GM21515 (cell line): Measurements from ENCODE around the gene CCDC57.

Source experiments
- ATAC-seq: cut with Tn5 transposase; IDR thresholded peaks from one replicate; pipeline ENCODE4 v1.9.1; 2021; ENCODE audit not compliant: unreplicated experiment

CCDC57 gene

GRCh38 chr17:82129095-82129494 lies 83.5 kb downstream of the CCDC57 start:
- ATAC-seq, result no peak

DNA sequence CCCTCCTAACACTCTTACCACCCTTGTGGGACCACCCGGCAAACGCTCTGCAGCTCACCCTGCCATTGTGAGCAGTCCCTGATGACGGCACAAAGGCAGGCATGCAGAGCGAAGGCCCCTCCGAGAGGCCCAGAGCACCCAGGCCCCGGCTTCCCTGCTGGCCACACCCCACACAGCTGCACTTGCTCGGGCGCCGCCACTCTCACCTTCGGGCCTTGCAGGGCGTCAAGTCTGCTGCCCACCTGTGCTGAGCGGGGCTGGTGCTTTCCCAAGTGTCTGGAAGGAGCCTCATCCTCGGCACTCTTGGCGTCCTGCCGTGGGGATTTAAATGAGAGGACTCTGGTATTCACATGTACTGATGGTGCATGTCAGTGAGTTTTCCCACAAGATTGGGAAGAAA lies 84.4 kb downstream of the CCDC57 start:
- no peak for ATAC-seq

- ATAC-seq, result no peak
Measured at GRCh38 chr17:82127704-82128103, 84.9 kb downstream of the CCDC57 start.

DNA sequence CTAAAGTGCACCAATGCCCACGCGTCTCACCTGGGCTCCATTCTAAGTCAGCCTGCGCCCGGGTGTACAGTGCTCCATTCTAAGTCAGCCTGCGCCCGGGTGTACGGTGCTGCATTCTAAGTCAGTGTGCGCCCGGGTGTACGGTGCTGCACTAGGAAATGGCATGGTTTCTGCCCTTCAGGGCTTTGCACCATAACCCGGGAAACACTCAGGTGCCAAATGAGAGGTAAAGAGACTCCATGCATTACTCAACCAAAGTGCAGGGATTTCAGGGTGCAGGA lies 85.4 kb downstream of the CCDC57 start:
- ATAC-seq, result no peak

GRCh38 chr17:82126556-82127314 lies 85.9 kb downstream of the CCDC57 start:
- ATAC-seq, result no peak

- ATAC-seq, result no peak
Measured at GRCh38 chr17:82124101-82124500, 88.5 kb downstream of the CCDC57 start.

GRCh38 chr17:82121660-82122629 lies 90.7 kb downstream of the CCDC57 start:
- no peak for ATAC-seq

DNA sequence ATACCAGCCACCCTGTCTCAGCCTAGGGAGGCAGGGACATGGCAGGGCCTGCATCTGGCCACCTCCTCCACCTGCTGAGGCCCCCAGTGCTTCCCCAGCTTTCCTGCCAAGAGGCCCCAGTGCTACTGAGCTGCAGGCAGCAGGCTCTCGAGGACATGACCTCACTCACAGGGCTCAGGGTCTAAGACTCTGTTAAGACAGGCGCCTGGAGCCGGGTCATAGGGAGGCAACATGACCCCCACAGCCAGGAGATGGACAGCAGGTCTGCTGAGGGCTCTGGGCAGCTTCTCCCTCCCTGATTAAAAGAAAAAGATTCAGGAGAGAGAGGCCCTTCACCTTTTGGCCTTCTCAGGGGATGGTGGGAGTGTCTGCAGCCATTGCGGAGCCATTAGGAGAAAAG lies 91.4 kb downstream of the CCDC57 start:
- ATAC-seq, result no peak

DNA sequence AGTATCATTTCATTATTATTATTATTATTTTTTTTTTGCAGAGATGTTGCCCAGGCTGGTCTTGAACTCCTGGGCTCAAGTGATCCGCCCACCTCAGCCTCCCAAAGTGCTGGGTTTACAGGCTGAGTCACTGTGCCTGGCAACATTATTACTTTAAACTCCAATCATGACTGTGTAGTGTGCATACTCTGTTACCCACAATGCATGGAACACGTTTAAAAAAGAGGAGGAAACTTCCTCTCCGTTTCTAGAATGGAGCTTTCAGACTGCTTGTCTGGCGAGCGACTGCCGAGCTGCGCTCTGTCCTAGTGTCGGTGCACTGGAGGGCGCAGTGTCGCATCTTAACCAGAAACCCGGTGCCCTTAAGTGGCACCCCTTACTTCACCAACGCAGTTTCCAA lies 92.5 kb downstream of the CCDC57 start:
- no peak for ATAC-seq

DNA sequence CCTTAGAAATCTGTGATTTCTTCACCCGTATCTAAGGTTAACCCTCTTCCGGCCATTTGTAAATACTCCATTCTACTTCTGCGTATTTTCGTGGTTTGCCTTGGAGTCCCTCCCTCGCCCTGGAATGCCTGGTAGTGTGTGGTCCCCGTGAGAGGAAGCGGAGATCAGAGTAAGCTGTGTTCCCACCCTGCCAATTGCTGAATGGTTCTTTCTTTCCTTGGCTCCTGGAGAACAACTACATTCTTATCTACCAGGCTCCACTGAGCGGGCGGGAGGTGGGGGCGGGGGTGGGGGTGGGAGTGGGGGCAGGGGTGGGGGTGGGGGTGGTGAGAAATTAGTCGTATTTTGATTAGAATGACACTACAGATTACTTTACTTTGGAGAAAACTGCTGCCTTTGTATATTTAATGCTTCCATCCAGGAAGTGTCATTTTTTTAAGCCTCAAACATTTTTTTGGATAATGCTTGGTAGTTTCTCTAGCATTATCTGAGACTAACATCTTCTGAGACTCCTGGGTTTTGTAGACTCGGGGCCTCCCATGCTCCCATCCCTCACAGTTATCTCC lies 93.7 kb downstream of the CCDC57 start:
- ATAC-seq, result no peak

- no peak for ATAC-seq
Measured at GRCh38 chr17:82118168-82118814, 94.4 kb downstream of the CCDC57 start.

- no peak for ATAC-seq
Measured at GRCh38 chr17:82117139-82118090, 95.2 kb downstream of the CCDC57 start.

DNA sequence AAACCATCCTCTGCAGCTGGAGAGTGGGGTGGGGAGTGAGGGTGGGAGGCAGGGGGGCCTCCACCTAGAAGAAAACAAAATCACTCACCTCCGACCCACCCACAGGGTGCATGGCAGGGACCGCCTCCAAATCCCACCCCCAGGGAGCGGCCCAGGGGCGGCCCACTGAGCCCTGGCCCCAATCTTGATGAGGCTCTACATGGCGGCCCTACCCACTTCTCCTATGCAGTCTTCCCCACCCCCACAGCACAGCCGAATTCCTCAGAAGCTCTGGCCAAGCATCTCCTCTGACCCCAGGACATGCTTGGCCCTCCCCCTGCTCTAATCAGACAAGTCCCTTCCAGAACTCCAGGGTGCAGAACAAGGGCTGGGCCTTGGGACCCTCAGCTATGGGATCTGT lies 96.4 kb downstream of the CCDC57 start:
- no peak for ATAC-seq

DNA sequence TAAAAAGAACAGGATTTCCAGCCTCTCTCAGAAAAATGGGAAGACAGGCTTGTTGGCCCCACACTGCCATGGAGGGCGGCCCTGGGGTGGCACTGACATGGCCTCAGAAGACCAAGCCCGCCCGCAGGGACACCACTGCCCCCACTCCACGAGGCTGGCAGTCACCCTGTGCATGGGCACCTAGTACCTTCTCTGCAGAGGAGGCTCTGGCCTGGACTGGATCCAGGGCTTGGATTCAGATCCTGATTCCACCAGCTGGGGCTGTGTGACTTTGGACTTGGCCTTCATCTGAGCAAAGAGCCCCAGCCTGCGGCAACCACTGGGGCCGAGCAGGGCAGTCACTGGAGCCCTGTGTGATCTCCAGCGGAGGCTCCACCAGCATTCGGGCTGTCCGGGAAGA lies 97.8 kb downstream of the CCDC57 start:
- no peak for ATAC-seq

DNA sequence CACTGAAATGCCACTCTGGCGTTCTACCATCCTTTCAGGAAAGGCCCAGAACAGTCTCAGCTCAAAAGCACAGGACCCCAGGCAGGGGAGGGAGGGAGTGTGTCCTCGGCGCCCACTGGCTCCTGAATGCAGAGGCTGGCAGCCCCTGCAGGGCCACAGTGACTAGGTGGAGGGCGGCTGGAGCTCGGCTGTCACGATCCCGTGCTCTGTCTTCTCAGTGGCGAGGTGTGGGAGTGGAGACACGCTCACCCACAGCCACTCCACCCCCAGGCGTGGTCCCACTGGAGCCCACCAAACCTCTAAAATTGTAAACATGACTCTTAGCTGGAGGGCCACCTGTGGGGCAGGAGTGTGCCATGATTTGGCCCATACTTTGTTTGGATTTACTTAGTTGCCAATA lies 98.2 kb downstream of the CCDC57 start:
- ATAC-seq, result no peak

DNA sequence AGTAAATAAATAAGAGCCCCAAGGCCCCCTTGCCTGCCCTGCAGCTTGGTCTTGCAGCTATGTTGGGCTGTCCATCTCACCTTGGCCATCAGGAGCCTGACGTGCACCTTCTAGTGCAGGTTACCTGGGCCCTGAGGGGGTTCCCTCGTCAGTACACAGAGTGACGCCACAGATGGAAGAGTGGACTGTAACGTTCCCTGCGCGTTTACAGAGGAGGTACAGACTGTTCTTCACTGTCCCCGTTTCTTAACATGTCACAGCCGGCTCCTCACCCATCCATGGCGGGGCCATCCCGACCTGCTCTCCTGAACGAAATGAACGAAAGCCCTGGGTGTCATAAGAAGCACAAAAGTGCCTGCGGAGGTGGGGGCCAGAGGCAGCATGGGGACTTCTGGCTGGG lies 98.7 kb downstream of the CCDC57 start:
- no peak for ATAC-seq

GRCh38 chr17:82113422-82113821 lies 99.2 kb downstream of the CCDC57 start:
- no peak for ATAC-seq

GRCh38 chr17:82112914-82113311 lies 99.7 kb downstream of the CCDC57 start:
- ATAC-seq, result no peak

DNA sequence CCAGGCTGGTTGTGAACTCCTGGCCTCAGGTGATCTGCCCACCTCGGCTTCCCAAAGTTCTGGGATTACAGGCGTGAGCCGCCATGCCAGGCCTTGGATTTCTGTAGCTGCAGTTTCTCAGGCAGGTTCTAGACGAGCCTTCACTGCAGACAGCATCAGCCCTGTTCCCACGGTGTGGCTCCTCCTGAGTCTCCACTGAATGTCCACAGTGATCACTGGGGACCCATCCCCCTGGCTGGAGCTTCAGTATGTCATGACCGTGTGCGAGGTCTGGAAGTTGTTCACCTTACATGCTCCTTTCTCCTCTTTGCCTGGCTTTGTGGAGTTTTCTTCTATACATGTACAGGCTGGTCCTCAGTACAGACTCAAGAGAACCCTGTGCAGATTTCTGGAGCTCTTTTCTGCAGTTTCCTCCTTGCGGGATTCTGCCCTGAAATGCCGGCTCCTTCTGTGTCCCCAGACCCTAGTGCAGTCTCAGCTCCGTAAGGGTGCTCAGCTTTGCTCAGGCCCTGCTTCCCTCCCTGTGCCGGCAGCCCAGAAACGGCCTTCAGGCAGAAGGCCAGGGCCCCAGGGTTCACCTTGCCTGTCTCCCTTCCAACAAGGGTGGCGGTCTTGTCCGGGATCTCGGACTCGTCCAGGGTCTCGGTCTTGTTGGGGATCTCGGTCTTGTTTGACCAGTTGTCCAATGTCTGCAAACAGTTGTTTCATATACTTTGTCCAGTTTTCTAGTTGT lies 100.3 kb downstream of the CCDC57 start:
- ATAC-seq, result no peak

- no peak for ATAC-seq
Measured at GRCh38 chr17:82110298-82110697, 102.3 kb downstream of the CCDC57 start.
